Neural progenitor cell (in vitro differentiated cells): ENCODE measurements around the gene SYT1.

Experiments
- EZH2 ChIP-seq: fragments of 200-600 bp; sonication (generic); IDR thresholded peaks from 2 replicates; pipeline ENCODE4 v1.6.1; 2017; ENCODE audit warnings: antibody characterized with exemption, mild to moderate bottlenecking, moderate library complexity
- TF ChIP-seq, protein P1 (sequence below): fragments of 200-600 bp; sonication (generic); IDR thresholded peaks from 2 replicates; pipeline ENCODE4 v1.5.1; 2017; ENCODE audit warnings: antibody characterized with exemption, mild to moderate bottlenecking

DNA sequence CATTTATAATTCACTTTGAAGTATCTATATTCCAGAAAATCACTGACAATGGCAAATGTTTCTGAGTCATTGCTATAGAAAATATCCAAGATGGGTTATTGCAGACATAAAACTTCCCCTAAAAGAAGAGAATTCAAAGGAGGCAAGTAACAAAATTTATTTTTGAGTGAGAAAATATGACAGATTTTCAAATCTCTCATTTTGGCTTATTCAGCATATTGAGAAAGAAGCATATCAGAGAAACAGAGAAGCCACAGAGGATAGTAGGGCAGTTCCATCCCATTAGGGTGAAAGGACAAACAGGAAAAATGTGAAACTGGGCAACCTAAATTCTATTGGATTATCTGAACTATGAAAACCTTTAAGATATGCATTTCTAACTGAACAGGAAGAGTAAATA, 85.0 kb downstream of the SYT1 start:
- TF ChIP-seq, protein P1, sequence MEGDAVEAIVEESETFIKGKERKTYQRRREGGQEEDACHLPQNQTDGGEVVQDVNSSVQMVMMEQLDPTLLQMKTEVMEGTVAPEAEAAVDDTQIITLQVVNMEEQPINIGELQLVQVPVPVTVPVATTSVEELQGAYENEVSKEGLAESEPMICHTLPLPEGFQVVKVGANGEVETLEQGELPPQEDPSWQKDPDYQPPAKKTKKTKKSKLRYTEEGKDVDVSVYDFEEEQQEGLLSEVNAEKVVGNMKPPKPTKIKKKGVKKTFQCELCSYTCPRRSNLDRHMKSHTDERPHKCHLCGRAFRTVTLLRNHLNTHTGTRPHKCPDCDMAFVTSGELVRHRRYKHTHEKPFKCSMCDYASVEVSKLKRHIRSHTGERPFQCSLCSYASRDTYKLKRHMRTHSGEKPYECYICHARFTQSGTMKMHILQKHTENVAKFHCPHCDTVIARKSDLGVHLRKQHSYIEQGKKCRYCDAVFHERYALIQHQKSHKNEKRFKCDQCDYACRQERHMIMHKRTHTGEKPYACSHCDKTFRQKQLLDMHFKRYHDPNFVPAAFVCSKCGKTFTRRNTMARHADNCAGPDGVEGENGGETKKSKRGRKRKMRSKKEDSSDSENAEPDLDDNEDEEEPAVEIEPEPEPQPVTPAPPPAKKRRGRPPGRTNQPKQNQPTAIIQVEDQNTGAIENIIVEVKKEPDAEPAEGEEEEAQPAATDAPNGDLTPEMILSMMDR: no peak
- TF ChIP-seq EZH2: no peak
